Astrocyte (in vitro differentiated cells and primary cell): ENCODE measurements around the gene FAM234A.

Experiments used
- CTCF ChIP-seq: IDR thresholded peaks from 2 replicates; pipeline ENCODE4 v1.5.1; 2011; ENCODE audit warnings: low read depth, mild to moderate bottlenecking, inconsistent platforms, low read length, moderate library complexity; ENCODE audit not compliant: insufficient read depth
- EZH2 ChIP-seq: IDR thresholded peaks from 2 replicates; pipeline ENCODE4 v1.6.1; 2012; ENCODE audit warnings: mild to moderate bottlenecking, low read length, inconsistent platforms; ENCODE audit not compliant: insufficient read depth

GRCh38 chr16:263944-264343 is 29.3 kb downstream of the FAM234A start:
- no peak for TF ChIP-seq CTCF
- no peak for TF ChIP-seq EZH2
